ENCODE results near the gene TGM6. TPM values are rescaled to one million over a fixed set of nuclear protein-coding genes. Genes with fewer than 3 reads are reported as not detected.

TGM6 gene
- 1.0 TPM for total RNA-seq

GRCh38 chr20:2380601-2381000 lies at the start of gene TGM6:
TSS of gene TGM6 (plus strand) at chr20:2380901. CDS start at chr20:2380969, 68 bp downstream.
- DNase-seq = no peak

DNA sequence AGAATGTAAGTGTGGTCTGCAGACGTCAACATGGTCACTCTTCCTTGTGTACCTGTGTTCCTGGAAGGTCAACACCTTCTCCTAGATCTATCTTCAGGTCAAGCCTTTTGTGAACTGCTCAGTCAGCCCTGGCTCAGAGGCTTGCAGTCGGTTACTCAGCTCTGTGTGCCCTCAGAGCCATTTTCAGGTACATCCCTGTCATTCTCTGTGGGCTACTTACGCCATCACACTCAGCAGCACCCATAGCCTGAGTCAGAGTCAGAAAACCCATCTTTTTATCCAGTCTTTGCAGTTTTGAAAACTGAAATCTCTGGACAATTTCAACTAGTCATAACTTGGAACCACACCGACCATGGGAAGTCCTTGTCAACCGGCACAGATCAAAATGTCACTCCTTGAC lies 49.6 kb upstream of the TGM6 start:
- no peak for DNase-seq

DNA sequence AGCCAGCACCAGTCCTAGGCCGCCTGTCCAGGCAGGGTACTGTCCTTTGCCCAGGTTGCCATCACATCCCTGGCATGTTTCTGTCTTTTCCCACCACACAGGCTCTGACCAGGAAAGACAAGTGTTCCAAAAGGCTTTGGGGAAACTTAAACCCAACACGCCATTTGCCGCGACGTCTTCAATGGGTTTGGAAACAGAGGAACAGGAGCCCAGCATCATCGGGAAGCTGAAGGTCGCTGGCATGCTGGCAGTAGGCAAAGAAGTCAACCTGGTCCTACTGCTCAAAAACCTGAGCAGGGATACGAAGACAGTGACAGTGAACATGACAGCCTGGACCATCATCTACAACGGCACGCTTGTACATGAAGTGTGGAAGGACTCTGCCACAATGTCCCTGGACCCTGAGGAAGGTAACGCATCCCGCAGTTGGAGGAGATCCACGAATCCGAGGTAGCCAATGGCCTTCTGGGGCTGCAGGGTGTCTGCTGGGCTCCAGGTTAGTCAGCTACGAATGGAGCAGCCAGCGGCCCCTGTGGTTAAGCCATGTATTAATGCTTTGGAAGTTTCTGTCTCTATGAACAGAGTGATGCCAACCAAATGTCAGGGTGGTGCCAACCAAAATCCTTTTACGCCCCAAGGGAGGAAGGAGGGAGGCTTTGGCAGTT lies 48.7 kb upstream of the TGM6 start:
- DNase-seq = no peak

- no peak for DNase-seq
Observed at GRCh38 chr20:2332711-2333110, 48.0 kb upstream of the TGM6 start.

DNA sequence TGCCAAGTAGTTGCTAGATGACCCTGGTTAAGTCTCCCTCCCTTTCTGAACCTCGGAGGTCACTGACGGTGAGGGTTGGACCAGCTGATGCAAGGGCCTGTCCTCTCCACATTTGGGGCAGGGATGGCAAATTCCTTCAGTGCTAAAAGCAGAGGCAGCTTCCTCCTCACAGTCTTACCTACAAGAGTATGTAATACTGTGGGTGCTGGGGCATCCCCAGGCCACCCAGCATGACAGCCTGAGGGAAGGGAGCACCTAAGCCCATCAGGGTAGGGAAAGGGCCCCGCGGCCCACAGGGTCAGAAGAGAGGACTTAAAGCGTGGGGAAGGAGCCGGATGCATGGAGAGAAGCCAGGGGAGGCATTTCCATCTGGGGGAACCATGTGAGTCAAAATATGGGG lies 46.9 kb upstream of the TGM6 start:
- no peak for DNase-seq

GRCh38 chr20:2335096-2335870 lies 45.4 kb upstream of the TGM6 start:
- DNase-seq = peak; percentile 67

DNA sequence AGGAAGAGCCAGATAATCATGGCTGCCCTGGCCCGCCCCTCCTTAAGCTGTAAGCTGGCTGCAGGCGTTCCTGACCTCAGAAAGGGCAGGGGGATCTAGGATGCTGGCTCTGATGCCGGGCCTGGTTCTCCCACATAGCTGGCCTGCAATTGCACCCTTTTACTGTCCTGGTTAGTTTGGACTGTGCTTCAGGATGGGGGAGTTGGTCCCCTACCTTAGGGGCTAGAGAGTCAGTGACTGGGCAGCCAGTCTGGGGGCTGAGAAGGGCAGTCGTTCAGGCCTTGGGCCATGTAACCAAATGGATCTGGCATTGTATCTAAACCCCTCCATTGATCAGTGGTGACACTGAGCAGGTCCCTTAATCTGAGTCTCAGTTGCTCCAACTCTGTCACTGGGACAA lies 44.2 kb upstream of the TGM6 start:
- DNase-seq = no peak

DNA sequence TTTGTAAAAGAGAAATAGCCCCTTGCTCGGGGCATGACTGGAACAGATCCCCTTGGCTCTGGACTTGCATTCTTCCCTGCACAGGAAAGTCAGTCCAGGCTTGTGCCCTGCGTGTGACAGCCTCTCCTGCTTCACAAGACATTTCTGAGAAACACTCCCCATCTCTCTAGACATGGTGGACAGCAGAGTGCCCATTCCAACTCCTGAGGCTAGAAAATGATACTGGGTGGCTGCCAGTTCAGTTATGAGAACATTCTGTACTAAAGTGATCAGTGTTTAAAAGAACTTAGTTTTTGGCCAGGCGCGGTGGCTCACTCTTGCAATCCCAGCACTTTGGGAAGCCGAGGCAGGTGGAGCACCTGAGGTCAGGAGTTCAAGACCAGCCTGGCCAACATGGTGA lies 43.6 kb upstream of the TGM6 start:
- no peak for DNase-seq

- DNase-seq = peak; percentile 72
Observed at GRCh38 chr20:2338411-2339066, 42.2 kb upstream of the TGM6 start.

DNA sequence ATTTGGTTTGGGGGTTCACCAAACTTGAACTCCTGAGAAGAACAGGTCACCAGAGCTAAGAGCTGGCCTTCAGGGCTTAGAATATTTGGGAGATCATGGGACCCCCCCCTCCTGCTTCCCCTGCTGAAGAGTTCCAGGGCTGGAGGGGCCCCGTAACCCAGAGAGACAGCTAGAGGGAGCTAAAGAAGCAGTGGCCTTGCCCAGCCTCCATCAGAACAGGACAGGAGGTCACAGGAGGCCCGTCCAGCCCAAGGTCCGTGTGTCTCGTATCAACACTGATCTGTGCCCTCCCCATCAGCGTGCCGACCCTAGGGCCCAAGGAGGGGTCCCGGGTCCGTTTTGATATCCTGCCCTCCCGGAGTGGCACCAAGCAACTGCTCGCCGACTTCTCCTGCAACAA lies 40.6 kb upstream of the TGM6 start:
- DNase-seq = no peak

DNA sequence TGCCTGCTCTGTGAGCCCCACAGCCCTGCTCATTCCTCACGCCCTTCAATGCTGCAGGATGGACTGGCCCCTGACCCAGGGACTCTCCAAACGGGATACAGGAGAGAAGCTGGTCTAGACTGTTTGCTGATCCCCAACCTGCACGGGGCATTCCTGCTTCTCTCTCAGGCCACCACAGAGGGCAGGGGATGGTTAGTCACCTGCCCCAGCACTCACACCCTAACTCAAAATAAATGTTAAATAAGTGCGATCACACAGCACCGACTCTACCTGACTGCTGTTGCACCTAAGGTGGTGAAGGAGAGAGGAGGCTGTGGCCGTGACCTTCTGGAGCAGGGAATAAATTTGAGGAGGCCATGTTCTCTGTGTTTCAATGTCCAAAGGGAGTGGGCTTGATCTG lies 39.9 kb upstream of the TGM6 start:
- DNase-seq = no peak

DNA sequence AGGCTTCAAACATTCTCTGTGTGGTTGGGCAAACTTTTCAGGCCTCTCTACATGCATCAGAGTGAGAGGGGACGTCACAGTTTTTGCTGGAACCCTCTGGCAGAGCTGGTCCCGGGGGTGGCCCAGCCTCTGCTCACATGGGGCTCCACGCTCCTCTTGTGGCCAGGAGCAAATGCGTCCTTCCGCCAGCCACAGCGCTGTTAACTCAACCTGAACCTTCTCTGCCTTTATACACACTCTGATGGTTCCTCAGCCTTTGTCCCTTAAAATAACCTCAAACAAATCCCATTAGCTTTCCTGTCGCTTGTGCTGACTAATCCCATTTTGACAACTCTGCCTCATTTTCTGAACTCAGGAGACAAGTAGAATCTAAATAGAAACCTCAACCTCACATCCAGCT lies 39.4 kb upstream of the TGM6 start:
- no peak for DNase-seq

GRCh38 chr20:2342243-2342642 lies 38.5 kb upstream of the TGM6 start:
- DNase-seq = no peak

DNA sequence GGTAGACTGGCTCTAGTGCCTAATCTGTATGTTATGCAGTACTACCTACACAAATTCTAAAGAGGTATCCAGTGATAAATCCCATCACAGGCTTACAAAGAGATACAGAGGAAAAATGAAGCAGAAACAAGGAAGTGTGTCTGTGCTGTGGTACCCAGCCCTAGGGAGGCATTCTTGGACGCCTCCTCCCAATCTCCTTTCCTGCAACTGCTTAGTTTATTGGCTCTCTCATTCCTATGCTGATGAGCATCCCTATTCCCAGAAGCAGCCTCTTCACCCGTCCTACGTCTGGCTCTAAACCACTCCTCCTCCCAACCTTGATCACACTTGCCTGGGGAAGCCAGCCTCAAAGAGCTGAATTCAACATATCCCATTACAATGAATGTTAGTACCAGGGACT lies 34.5 kb upstream of the TGM6 start:
- DNase-seq = no peak

- no peak for DNase-seq
Observed at GRCh38 chr20:2348336-2348735, 32.4 kb upstream of the TGM6 start.

- DNase-seq = no peak
Observed at GRCh38 chr20:2349801-2350200, 30.9 kb upstream of the TGM6 start.

GRCh38 chr20:2350606-2351005 lies 30.1 kb upstream of the TGM6 start:
- DNase-seq = no peak

- DNase-seq = no peak
Observed at GRCh38 chr20:2353231-2353630, 27.5 kb upstream of the TGM6 start.

GRCh38 chr20:2357114-2357513 lies 23.6 kb upstream of the TGM6 start:
- DNase-seq = no peak

GRCh38 chr20:2358006-2358405 lies 22.7 kb upstream of the TGM6 start:
- no peak for DNase-seq

GRCh38 chr20:2361035-2361593 lies 19.6 kb upstream of the TGM6 start:
- no peak for DNase-seq

DNA sequence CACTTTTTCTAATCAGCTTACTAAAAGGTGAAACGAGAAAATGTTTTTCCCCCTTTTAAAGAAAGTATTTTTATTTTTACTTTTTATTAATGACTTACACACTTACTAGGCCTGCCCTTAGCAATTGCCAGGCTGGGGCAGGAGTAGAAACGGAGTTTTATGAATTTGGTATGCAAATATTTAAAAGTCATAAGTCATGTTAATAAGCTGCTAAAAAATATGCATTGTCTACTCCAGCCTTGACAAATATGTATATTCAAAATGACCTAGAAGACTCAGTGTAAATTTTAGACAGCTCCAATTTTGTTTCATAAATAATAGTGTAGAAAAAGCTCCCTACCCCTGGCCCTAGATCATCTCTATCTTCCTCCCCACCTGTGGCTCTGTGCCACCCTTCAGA lies 17.5 kb upstream of the TGM6 start:
- DNase-seq = no peak

GRCh38 chr20:2363587-2363986 lies 17.1 kb upstream of the TGM6 start:
- no peak for DNase-seq
